Left ventricle myocardium superior (tissue), 1 donor: Measurements from ENCODE around the gene SERPINE3. TPM values are rescaled to one million over a fixed set of nuclear protein-coding genes. Genes with fewer than 3 reads are reported as not detected.

Source experiments
- ATAC-seq: fragments of 200-7000 bp; cut with Tn5 transposase; one replicate; pipeline ENCODE4 v1.9.1; 2020; ENCODE audit warnings: mild to moderate bottlenecking, moderate library complexity
- DNase-seq: peaks from one replicate; pipeline ENCODE4 v3.0.0-alpha.2; 2020
- intact Hi-C: fragments of 100-400 bp; cut with micrococcal nuclease; formaldehyde crosslinking; loops from one replicate; pipeline ENCODE4 v1.11.0; 2022
- total RNA-seq: library from RNA; stranded (reverse); fragmentation: NEBNext Ultra II Directional; extraction: Animal tissue kit (Norgen Biotek cat#: 25700); gene quantifications from one replicate; pipeline ENCODE4 v1.2.1, GENCODE V29; 2021
- donor health status: DM: no; HTN: yes; CAD: no; lungs with severe emphysema.

The SERPINE3 gene
- total RNA-seq, 1 donor from 2014 or later, result not detected

DNA sequence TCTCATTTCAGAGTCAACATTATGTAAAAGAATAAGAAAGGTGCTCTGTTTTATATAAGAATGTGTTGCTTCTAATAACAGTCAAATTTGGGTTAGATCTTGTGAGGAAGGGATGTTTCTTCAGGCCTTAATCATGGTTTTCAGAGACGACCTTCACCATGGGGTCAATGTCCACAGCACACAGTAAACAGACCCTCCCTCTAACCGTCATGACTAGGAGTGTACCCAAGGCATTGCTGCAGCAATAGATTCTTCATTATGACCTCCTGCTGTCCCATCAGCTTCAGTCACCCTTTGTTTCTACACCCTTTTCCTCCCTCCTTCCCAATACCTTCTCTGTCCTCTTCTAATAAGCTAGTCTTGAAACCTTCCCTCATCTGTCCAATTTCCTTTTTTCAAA, 15.7 kb downstream of the SERPINE3 start:
- intact Hi-C loops, result no loop called here
- no peak for ATAC-seq
- no peak for DNase-seq

GRCh38 chr13:51357928-51358595, 18.6 kb downstream of the SERPINE3 start:
- intact Hi-C loops, result no loop called here
- no peak for ATAC-seq
- DNase-seq, result no peak

GRCh38 chr13:51359352-51359751, 19.9 kb downstream of the SERPINE3 start:
- DNase-seq, result no peak
- ATAC-seq, result no peak
- intact Hi-C loops, result no loop called here

- intact Hi-C loops, result no loop called here
- DNase-seq, result no peak
- ATAC-seq, result no peak
Measured at GRCh38 chr13:51360489-51360888, 21.0 kb downstream of the SERPINE3 start.

DNA sequence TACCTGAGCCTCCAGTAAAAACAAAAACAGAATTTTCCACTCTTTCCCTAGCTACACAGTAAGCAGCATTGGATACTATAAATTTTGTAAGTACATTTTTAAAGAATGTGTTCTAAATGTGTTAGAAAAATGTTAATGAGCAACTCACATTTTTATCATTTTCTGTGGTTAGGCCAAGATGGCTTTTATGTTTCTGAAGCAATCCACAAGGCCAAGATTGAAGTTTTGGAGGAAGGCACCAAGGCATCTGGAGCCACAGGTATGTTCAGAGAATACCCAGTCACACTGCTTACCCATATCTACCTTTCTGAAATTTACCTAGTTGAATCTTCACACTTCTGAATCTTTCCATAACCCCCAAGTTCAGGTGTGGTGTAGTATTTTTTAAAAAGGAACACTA, 21.6 kb downstream of the SERPINE3 start:
- ATAC-seq (no peak), DNase-seq (no peak)
- intact Hi-C loops, result no loop called here

DNA sequence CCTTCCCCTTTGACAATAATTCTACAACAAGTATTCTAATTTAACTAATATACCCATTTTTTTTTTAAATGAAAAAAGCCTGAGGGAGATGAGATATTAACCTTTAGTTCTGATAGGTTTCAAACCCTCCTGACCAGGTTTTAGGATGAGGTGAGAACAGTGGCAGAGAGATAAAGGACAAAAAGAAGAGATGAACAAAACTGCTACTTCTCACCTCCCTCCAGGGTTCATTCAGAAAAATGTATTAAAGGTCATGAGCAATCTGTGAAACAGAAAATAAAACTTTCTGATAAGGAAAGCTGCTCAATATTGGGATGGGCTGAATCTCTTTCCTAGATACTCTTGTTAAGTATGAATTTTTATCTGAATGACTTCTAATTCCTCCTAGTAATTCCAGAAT, 24.1 kb downstream of the SERPINE3 start:
- intact Hi-C loops, result no loop called here
- DNase-seq (no peak), ATAC-seq (no peak)

- ATAC-seq (no peak), DNase-seq (no peak)
- intact Hi-C loops, result no loop called here
Measured at GRCh38 chr13:51364404-51365008, 25.0 kb downstream of the SERPINE3 start.

- DNase-seq (no peak), ATAC-seq (peak; percentile 24)
- intact Hi-C loops, result no loop called here
Measured at GRCh38 chr13:51370116-51370515, 30.6 kb downstream of the SERPINE3 start.

- no peak for DNase-seq
- no peak for ATAC-seq
- intact Hi-C loops, result no loop called here
Measured at GRCh38 chr13:51370811-51371210, 31.3 kb downstream of the SERPINE3 start.

GRCh38 chr13:51371768-51372399, 32.4 kb downstream of the SERPINE3 start:
- ATAC-seq, result no peak
- DNase-seq, result no peak
- intact Hi-C loops, result no loop called here

- intact Hi-C loops, result no loop called here
Measured at GRCh38 chr13:51373451-51373850, 34.0 kb downstream of the SERPINE3 start.

DNA sequence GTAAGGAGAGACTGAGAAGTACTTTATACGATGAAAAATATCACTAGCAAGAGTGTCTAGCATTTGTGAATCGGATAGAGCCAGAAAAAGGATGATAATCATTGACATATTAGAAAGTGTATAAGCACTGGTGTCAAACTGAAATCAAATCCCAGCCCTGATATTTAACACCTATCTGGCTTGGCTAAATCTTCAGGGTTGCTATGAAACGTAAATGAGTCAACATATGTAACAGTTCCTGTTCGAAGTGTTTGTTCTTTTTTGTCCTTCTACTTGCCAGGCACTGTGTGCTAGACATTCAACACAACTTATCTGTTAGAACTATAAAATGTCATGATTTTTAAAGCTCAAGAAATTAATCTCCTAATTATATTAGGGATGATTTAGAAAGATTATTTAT, 40.8 kb downstream of the SERPINE3 start:
- intact Hi-C loops, result no loop called here
- ATAC-seq, result peak; percentile 80
- no peak for DNase-seq

More at GRCh38 chr13:51373451-51373850, 34.0 kb downstream of the SERPINE3 start:
- DNase-seq, result no peak
- ATAC-seq, result no peak

GRCh38 chr13:51385114-51385513, 45.6 kb downstream of the SERPINE3 start:
- no peak for DNase-seq
- ATAC-seq, result no peak
- intact Hi-C loops, result no loop called here

GRCh38 chr13:51394724-51395123, 55.2 kb downstream of the SERPINE3 start:
- ATAC-seq, result no peak
- no peak for DNase-seq
- intact Hi-C loops, result no loop called here

- ATAC-seq, result peak; percentile 29
- no peak for DNase-seq
- intact Hi-C loops, result no loop called here
Measured at GRCh38 chr13:51396352-51396751, 56.9 kb downstream of the SERPINE3 start.

DNA sequence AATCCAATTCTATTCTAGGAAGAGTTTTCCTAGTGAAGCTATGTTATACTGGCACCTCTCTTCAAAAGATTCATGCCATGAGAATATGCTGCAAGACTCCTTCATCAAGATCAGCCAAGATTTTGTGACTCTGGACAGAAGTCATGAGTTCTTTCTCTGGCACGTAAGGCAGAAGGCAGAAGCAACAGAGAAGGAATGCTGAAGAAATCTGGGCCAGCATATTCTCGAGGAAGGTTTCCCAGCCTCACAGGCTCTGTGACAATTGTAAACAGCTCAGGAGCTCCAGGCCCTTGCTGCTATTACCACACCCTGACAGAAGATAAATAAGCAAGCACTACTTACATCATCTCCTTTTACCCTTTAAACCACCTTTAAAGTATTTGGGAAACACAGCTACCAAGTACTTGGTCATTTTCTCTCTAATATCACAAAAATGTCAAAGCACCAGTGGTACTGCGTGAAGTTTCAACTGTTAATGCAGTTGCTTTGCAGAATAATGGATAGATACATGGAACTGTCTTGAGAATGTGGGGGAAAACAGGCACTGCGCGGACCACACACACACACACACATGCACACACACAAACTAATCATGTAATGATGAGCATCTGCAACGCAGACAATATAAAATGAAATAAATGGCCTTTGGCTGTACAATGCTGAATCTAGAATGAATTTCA, 57.9 kb downstream of the SERPINE3 start:
- ATAC-seq, result peak; percentile 82
- intact Hi-C loops, result no loop called here
- no peak for DNase-seq

- intact Hi-C loops, result no loop called here
- ATAC-seq (no peak), DNase-seq (no peak)
Measured at GRCh38 chr13:51405176-51405575, 65.7 kb downstream of the SERPINE3 start.

DNA sequence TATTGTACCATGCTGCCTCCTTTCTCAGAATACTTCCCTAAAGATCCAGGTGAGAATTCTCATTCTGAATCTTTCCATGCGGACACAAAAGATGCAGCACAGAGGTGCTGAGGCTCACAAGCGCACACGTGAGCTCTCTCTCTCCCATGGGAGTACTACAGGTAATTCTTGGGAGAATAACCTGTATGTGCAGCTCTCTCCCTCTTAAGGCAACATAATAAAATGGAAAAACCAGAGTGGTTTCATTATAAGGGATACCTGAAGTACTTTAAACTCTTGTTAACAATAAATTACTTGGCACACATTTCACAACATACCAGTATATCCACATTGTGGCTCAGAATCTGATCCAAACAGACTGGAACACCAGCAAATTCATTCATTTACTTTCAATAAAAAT, 72.9 kb downstream of the SERPINE3 start:
- intact Hi-C loops, result no loop called here
- ATAC-seq (no peak), DNase-seq (no peak)
